Suppressor macrophage treated with lipopolysaccharide for 1 hour (primary cell): ENCODE measurements around the gene IRF8.
"Not testable (repeated sequence)": the region's sequence is repeated elsewhere in the genome, so short reads cannot be mapped to it uniquely, and the experiment has no call there.

Experiments
- DNase-seq, 3 donors: peaks; one replicate each; pipeline ENCODE4 v3.0.0-alpha.2; 2020 to 2022

The IRF8 gene

DNA sequence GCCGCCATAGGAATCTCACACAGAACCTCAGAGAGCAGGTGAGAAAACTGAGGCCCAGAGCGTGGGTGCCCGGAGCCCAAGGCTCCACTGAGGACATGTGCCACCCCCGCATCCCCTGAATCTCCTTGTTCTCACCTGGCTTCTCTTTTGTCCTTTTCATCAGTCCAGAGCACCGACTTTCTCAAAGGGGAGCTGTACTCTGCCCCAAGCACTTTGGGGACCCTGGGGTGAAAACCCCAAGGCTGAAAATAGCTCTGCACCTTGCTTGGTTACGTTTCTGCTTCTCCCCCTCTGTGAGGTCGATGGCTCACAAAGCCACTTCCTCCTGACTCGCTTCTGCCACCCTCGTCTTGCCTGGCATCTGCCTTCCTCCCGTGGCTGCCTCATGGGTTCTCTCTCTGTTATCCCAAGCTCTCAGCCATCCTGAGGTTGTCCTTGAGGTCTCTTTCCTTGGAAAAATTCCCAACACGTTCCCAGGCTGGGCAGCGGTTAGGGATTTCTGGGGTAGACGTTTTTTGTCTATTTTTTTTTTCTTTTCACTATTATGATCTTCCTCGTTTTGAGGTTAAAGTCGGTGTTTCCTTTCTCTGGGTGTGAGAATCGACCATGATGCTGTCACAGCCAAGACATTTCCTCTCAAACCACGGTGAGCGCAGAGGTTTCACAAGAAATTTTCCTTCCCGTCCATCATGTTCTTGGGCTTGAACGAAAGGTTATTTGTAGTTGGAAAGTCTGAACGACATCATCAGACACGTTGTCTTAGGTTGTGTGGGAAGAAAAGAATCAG lies 37.2 kb downstream of the IRF8 start:
- peak; percentile 79 to 93 (median 86) for DNase-seq

DNA sequence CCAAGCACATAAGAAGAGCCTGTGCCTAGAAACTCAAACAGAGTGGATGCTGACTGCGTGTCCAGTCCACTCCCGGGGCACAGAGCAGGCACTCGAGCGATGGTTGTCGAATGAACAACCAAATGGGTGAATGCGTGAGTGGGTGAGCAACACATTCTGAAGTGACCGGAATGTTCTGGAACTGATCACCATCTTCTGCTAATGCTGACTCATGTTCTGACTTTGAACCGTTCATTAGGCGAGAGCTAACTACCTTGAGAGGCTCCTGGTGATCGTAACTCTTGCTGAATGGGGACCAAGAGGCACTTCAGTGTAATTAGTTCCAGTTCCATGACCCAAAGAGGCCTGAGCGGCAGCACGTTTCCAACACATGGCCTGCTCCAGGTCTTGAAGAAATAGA lies 37.9 kb downstream of the IRF8 start:
- DNase-seq, result peak in 1 of 3 donors; percentile 52

DNA sequence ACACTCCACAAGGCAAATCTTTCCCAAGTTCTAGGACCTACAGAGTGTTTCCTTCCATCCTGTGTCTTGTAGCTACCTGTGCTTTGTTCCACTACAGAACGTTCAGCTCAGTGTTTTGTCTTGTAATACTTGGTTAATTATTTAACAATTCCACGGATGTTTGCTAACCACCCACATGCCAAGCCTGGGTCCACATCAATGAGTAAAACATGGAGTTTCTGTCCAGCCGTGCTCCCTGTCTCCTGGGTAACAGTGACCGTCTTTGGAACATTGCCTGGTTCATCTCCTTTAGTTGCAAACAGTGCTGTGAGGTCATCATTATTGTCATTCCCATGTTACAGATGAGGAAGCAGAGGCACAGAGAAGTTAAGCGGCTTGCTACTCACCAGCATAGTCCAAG lies 41.3 kb downstream of the IRF8 start:
- DNase-seq, result peak; percentile 65 to 92 (median 75)

GRCh38 chr16:85941863-85942644 lies 43.1 kb downstream of the IRF8 start:
- DNase-seq, result no peak

GRCh38 chr16:85942659-85943058 lies 43.7 kb downstream of the IRF8 start:
- DNase-seq, result not testable (repeated sequence)

DNA sequence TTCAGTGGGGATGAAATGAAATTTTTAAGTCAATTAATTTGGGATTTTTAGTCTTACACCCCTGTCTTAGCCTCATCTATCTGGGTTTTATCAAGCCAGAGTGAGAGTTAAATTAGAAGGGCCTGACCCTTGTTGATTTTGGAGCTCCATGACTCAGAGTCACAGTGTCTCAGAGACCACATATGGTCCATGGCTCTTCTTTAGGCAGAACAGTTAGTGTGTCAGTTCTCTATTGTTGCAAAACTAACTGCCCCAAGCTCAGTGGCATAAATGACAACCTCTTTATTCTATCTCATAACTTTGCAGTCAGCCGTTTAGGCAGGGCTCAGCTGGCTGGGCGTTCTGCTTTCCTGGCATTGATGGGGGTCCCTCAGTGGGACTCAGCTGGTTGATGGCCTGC lies 44.7 kb downstream of the IRF8 start:
- DNase-seq, result peak; percentile 61 to 86 (median 81)

GRCh38 chr16:85944572-85945423 lies 45.8 kb downstream of the IRF8 start:
- DNase-seq, result no peak

GRCh38 chr16:85945424-85945751 lies 46.4 kb downstream of the IRF8 start:
- DNase-seq, result no peak

DNA sequence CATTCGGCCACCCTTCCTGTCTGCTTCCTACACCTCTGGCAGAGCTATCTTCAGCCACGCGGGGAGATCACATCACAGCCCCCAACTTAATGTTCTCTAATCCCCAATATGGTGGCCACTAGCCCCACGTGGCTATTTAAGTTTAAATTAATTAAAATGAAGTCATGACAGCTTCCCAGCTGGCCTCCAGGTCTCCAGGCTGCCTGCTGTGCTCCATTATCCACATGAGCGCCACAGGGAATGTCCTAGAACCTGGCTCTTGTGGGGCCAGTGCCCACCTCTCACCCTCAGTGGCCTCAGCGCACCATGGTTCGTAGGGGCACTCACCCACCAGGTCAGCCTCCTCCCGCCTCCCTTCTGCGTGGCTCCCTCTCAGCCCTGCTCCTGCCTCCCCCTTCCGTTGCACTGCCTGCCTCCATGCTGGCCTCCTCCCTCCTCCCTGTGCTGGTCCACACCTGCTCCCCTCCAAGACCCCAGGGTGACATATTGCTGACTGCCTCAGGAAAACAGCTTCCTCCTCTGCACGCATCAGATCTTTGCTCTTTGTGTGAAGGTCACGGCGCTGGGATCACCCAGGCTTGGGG lies 47.7 kb downstream of the IRF8 start:
- DNase-seq, result no peak

DNA sequence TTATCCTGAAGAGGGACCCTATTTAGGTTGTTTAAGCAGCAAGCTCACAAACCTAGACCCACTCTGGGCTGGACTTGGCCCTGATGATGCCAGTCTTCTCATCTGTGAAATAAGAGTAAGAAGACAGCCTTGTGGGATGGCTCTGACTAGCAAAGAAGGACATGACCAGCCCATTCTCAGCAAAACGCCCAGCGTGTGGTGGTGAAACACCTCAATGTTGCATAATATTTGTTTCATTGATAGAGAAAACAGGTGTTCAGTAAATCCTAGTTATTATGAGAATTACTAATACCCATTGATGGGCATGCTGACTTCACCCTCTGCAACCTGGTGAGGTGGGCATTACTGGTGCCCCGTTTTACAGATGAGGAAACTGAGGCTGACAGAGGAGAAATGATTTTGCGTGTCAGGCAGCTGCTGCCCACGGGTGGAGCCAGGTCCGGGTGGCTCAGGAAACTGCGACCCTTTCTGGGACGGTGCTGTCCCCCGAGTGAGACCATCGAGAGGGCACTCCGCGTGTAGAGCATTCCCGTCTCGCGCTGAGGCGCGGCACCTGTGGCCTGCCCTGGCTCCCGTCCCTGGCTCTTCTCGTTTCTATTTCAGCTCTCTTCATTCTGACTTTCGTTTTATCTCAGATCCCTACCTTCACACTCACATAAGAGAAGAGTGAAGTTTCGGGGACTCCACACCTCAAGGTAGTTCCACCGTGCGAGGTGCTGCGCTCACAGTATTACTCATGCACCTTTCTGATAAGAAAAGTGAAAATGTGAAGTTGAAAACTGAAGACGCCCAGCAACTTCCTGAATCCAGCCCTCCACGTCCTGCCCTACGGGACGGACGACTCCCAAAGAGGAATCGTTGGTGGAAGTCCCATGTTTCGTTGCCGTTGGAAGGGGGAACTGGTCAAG lies 48.5 kb downstream of the IRF8 start:
- peak in 2 of 3 donors; percentile 48 for DNase-seq

DNA sequence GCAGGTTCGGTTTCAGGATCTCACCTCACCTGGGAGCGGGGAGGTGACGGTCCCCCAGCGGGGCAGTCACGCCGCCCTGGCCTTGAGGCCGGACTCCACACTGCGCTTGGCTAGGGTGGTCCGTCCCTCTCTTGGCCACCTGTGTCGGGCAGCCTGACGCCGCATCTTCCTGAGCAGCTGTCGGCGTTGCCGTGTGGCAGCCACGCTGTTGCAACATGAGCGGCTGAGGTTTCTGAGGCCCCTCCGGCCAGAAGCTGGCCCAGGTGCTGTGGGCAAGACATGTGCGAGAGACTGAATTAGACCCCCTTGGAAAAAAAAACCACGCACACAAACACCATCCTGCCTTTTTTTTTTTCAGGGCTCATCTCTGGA lies 49.2 kb downstream of the IRF8 start:
- no peak for DNase-seq

DNA sequence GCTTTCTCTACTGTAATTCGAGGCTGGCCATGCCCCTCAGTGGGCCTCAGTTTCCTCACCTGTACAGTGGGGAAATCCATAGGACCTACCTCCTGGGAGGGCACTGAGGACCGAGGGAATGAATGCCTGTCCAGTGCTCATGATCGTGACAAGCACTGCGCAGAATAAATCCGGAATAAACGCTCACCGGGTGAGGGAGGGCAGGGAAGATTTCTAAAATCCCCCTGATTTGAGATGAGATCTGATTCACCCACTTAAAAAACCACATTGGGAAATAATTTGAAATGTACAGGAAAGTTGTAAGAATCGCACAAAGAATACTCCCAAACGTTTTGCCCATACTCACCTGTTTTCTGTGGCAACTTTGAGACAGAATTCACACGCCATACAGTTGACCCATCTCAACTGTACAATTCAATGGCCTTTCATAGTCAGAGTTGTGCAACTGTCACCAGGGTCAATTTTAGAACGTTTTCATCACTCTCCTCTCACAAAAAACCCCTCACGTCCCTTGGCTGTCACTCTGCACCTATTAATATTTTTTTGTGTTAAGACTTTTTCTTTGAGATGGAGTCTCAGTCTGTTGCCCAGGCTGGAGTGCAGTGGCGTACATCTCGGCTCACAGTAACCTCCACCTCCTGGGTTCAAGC lies 49.8 kb downstream of the IRF8 start:
- peak; percentile 66 to 80 (median 69) for DNase-seq

- DNase-seq, result peak; percentile 78 to 85 (median 79)
Measured at GRCh38 chr16:85950136-85950918, 51.4 kb downstream of the IRF8 start.

DNA sequence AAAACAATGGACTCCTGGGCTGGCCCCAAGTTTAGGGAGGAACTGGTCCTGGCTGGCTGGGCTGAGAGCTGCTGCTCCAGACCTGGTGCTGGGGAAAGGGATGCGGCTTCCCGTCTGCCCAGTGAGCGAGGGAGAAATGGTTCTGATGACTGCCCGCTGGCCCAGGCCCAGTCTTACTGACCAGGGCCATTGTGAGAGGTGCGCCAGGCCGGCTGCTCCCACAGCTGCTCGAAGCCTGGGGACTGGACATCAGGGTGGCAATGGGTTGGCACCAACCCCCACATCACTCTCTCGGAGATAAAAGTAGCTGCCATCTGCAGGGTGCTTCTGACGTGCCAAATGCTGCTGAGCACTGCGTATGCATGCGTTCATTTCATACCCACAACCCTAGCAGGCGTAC lies 53.2 kb downstream of the IRF8 start:
- no peak for DNase-seq

- DNase-seq, result peak; percentile 34 to 42 (median 37)
Measured at GRCh38 chr16:85952811-85953210, 53.8 kb downstream of the IRF8 start.

DNA sequence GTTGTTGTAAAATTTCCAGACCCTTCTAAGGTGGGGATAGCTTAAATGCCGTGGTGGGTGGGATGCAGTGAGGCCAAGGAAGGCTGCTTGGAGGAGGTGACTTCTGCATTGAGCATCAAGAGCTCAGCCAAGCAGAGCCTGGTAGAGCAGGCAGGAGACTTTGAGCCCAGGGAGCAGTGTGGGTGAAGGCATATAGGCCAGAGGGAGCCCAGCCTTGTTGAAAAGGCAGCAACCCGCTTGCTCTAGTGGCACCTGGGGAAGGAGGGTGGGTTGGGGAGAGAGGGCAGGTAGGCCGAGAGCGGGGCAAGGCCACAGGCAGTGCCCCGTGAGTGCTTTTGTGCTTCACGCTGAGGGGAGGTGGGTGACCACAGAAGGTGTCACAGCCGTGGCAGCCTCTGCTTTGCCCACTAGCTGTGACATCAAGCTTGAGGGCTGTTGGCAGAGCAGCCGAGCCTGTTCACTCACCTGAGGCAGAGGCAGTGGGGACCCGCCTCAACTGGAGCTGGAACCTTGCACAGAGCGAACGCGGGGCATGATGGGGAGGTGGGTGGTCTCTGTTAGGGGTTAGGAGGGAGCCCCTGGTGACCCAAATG lies 56.1 kb downstream of the IRF8 start:
- DNase-seq, result no peak

- DNase-seq, result peak in 1 of 3 donors; percentile 38
Measured at GRCh38 chr16:85955566-85955965, 56.6 kb downstream of the IRF8 start.

DNA sequence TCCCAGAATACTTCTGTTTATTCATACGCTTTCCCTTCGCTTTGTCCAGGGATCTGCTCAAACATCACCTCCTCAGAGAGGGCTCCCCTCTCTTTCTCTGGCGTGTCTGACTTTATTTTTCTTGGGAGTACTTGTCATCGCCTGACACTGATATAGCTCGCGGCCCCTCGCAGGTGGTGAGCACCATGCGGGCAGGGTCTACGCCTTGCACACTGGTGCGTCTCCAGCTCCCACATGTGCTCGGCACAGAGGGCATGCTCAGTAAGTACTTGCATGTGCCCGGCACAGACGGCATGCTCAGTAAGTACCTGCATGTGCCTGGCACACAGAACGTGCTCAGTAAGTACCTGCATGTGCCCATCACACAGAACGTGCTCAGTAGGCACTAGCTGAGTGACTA lies 57.5 kb downstream of the IRF8 start:
- no peak for DNase-seq

- DNase-seq, result no peak
Measured at GRCh38 chr16:85958731-85959130, 59.8 kb downstream of the IRF8 start.

GRCh38 chr16:85959686-85960085 lies 60.7 kb downstream of the IRF8 start:
- no peak for DNase-seq
